ENCODE measurements around the gene LRRC15.

LRRC15 gene

GRCh38 chr3:194364314-194364651 lies 5.3 kb downstream of the LRRC15 start:
- CTCF ChIA-PET, result no interaction called here

GRCh38 chr3:194360568-194360967 lies 9.0 kb downstream of the LRRC15 start:
- no peak for TF ChIP-seq NFRKB (IDR thresholded peaks at IDR 0.05)
- no peak for TF ChIP-seq FOXK2 (IDR thresholded peaks at IDR 0.05)
- TF ChIP-seq PKNOX1 (IDR thresholded peaks at IDR 0.05), result no peak
- TF ChIP-seq SUZ12 (IDR thresholded peaks at IDR 0.05), result no peak
- TF ChIP-seq FOXA1 (IDR thresholded peaks at IDR 0.05), result no peak
- no peak for TF ChIP-seq ELF4 (IDR thresholded peaks at IDR 0.05)
- TF ChIP-seq HDGF (IDR thresholded peaks at IDR 0.05; ENCODE audit: borderline replicate concordance), result no peak
- TF ChIP-seq L3MBTL2 (conservative IDR thresholded peaks at IDR 0.05), result no peak
- no peak for TF ChIP-seq ZNF384 (IDR thresholded peaks at IDR 0.05)
- no peak for TF ChIP-seq SP1 (IDR thresholded peaks at IDR 0.05)
- TF ChIP-seq BHLHE40 (IDR thresholded peaks at IDR 0.05; ENCODE audit: borderline replicate concordance), result no peak
- TF ChIP-seq FOXM1 (IDR thresholded peaks at IDR 0.05; ENCODE audit: borderline replicate concordance), result no peak
- ChIA-PET POLR2A (no interaction called here), CTCF (interaction anchor here (0.7 kb wide), 1 partner anchor 18 kb away, joined by 3 read pairs; no protein-coding TSS in a partner anchor)
- DNase-seq (ENCODE audit: extremely low spot score), result no peak

More at GRCh38 chr3:194364314-194364651, 5.3 kb downstream of the LRRC15 start:
- POLR2A ChIA-PET, result no interaction called here
- TF ChIP-seq NFRKB (IDR thresholded peaks at IDR 0.05), result no peak
- TF ChIP-seq FOXA1 (IDR thresholded peaks at IDR 0.05), result no peak
- TF ChIP-seq HDGF (IDR thresholded peaks at IDR 0.05; ENCODE audit: borderline replicate concordance), result no peak
- no peak for TF ChIP-seq FOXK2 (IDR thresholded peaks at IDR 0.05)
- no peak for TF ChIP-seq ELF4 (IDR thresholded peaks at IDR 0.05)
- DNase-seq (ENCODE audit: extremely low spot score), result no peak

GRCh38 chr3:194357681-194358080 lies 11.9 kb downstream of the LRRC15 start:
- POLR2A ChIA-PET, result no interaction called here
- DNase-seq (ENCODE audit: extremely low spot score), result no peak
- no peak for TF ChIP-seq SP1 (IDR thresholded peaks at IDR 0.05)
- CTCF ChIA-PET, result no interaction called here

GRCh38 chr3:194355379-194355778 lies 14.2 kb downstream of the LRRC15 start:
- CTCF ChIA-PET, result interaction anchor here (0.7 to 1.2 kb wide), 2 partner anchors 15 to 22 kb away, joined by 3 read pairs; no protein-coding TSS in a partner anchor
- POLR2A ChIA-PET, result no interaction called here
- no peak for TF ChIP-seq L3MBTL2 (conservative IDR thresholded peaks at IDR 0.05)
- TF ChIP-seq SUZ12 (IDR thresholded peaks at IDR 0.05), result no peak
- TF ChIP-seq BHLHE40 (IDR thresholded peaks at IDR 0.05; ENCODE audit: borderline replicate concordance), result no peak
- no peak for TF ChIP-seq SP1 (IDR thresholded peaks at IDR 0.05)
- TF ChIP-seq HDGF (IDR thresholded peaks at IDR 0.05; ENCODE audit: borderline replicate concordance), result no peak
- TF ChIP-seq ELF4 (IDR thresholded peaks at IDR 0.05), result no peak
- TF ChIP-seq CTBP1 (IDR thresholded peaks at IDR 0.05; ENCODE audit: borderline replicate concordance), result no peak
- no peak for TF ChIP-seq ZNF384 (IDR thresholded peaks at IDR 0.05)
- TF ChIP-seq FOXA1 (IDR thresholded peaks at IDR 0.05), result no peak
- TF ChIP-seq TARDBP (IDR thresholded peaks at IDR 0.05), result no peak
- TF ChIP-seq FOXK2 (IDR thresholded peaks at IDR 0.05), result no peak
- no peak for TF ChIP-seq ARNT (IDR thresholded peaks at IDR 0.05)
- TF ChIP-seq PKNOX1 (IDR thresholded peaks at IDR 0.05), result no peak
- no peak for TF ChIP-seq NFRKB (IDR thresholded peaks at IDR 0.05)
- no peak for TF ChIP-seq FOXM1 (IDR thresholded peaks at IDR 0.05; ENCODE audit: borderline replicate concordance)
- no peak for TF ChIP-seq LEF1 (IDR thresholded peaks at IDR 0.05; ENCODE audit: borderline replicate concordance)
- DNase-seq (ENCODE audit: extremely low spot score), result no peak

- POLR2A ChIA-PET, result no interaction called here
- DNase-seq (ENCODE audit: extremely low spot score), result no peak
- CTCF ChIA-PET, result no interaction called here
- TF ChIP-seq CTBP1 (IDR thresholded peaks at IDR 0.05; ENCODE audit: borderline replicate concordance) (no peak), FOXA1 (IDR thresholded peaks at IDR 0.05) (no peak), PKNOX1 (IDR thresholded peaks at IDR 0.05) (no peak), ELF4 (IDR thresholded peaks at IDR 0.05) (no peak), SP1 (IDR thresholded peaks at IDR 0.05) (no peak), FOXK2 (IDR thresholded peaks at IDR 0.05) (no peak), TARDBP (IDR thresholded peaks at IDR 0.05) (no peak), HDGF (IDR thresholded peaks at IDR 0.05; ENCODE audit: borderline replicate concordance) (no peak), NFRKB (IDR thresholded peaks at IDR 0.05) (no peak), ARNT (IDR thresholded peaks at IDR 0.05) (no peak), L3MBTL2 (conservative IDR thresholded peaks at IDR 0.05) (no peak), BHLHE40 (IDR thresholded peaks at IDR 0.05; ENCODE audit: borderline replicate concordance) (no peak), LEF1 (IDR thresholded peaks at IDR 0.05; ENCODE audit: borderline replicate concordance) (no peak), FOXM1 (IDR thresholded peaks at IDR 0.05; ENCODE audit: borderline replicate concordance) (no peak), ZNF384 (IDR thresholded peaks at IDR 0.05) (no peak), SUZ12 (IDR thresholded peaks at IDR 0.05) (no peak)
Measured at GRCh38 chr3:194354315-194354714, 15.2 kb downstream of the LRRC15 start.

- ChIA-PET POLR2A (no interaction called here), CTCF (no interaction called here)
- no peak for DNase-seq (ENCODE audit: extremely low spot score)
- TF ChIP-seq ARNT (IDR thresholded peaks at IDR 0.05) (peak; percentile 50; the same call in 1 of the 2 replicates), PKNOX1 (IDR thresholded peaks at IDR 0.05) (no peak)
Measured at GRCh38 chr3:194352667-194353246, 16.8 kb downstream of the LRRC15 start.

Data from HEK293T (cell line).